GM21515 (cell line): ENCODE results near the gene TRIM43.
"Not testable (repeated sequence)": the region's sequence is repeated elsewhere in the genome, so short reads cannot be mapped to it uniquely, and the experiment has no call there.

ENCODE experiments used
- ATAC-seq: cut with Tn5 transposase; IDR thresholded peaks from one replicate; pipeline ENCODE4 v1.9.1; 2021; ENCODE audit not compliant: unreplicated experiment

TRIM43 gene

GRCh38 chr2:95640515-95641288 lies 48.9 kb downstream of the TRIM43 start:
- ATAC-seq: not testable (repeated sequence)

DNA sequence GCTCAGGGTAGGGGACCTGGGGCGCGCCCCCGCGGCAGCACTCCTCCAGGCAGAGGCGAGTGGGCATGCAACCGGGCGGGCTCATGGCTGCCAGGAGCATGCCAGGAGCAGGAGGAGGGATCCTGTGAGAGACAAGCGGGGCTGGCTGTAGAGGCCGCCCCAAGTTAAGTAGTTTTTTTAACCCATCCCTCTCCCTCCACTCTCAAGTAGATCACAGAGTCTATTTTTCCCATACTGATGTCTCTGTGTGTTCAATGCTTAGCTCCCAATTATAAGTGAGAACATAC lies 49.4 kb downstream of the TRIM43 start:
- not testable (repeated sequence) for ATAC-seq

- ATAC-seq: not testable (repeated sequence)
Measured at GRCh38 chr2:95641787-95642186, 50.0 kb downstream of the TRIM43 start.

- not testable (repeated sequence) for ATAC-seq
Measured at GRCh38 chr2:95642360-95642759, 50.6 kb downstream of the TRIM43 start.

GRCh38 chr2:95642951-95643350 lies 51.1 kb downstream of the TRIM43 start:
- not testable (repeated sequence) for ATAC-seq

DNA sequence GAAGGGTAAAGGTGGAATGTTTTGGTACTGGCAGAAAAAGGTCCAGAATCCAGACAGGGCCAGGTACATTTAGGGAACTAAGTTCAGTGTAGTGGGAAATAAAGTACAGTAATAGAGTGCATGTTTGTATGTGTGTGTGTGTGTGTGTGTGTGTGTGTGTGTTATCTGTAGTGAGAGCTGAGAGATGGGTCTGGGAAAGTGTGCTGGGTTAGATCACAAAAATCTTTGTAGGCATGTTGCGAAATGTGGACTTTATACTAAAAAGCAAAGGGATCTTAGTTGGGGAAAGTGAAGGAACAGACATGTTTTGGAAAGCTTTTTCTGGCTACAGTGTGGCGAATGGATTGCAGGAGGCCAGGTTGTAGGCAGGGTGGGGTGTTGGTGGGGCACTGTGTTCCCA lies 53.5 kb downstream of the TRIM43 start:
- not testable (repeated sequence) for ATAC-seq

- ATAC-seq: not testable (repeated sequence)
Measured at GRCh38 chr2:95646274-95646994, 54.6 kb downstream of the TRIM43 start.

DNA sequence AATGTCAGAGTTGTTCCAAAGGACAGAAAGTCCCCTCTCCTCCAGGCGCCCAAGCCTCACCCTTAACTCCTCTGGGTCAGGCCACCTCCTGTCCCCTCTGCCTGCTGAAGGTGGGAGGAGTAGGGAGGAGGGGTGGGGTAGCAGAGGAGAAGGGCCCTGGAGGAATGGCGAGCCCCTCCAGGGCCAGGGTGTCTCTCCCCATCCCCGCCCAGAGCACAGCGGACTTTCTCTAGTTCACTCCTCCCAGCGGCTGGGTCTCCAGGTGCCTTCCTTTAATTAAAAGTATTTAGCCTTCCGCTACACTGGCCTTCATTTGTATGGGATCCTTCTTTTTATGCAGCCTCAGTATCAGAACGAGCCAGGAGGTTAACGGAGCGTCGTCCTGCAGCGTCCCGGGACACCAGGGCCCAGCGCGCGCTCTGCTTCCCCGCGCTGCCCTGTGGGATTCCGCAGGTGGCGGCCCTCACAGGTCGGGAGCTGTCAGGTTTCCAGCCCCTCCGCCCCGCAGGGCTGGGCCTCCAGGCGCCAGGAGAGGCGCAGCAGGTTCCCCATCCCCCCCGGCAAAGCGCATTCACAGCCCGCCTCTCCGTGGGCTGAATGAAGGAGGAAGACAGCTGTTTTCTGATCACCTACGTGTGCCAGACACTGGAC lies 57.2 kb downstream of the TRIM43 start:
- not testable (repeated sequence) for ATAC-seq
